Endometrium (tissue), 2 donors: ENCODE measurements around the gene PAK4.
"Not testable (repeated sequence)": the region's sequence is repeated elsewhere in the genome, so short reads cannot be mapped to it uniquely, and the experiment has no call there.

Experiments
- FAIRE-seq: peaks from 2 replicates; lab custom pipeline; 2012; peaks lifted over from hg19 to GRCh38; lab: Jason Lieb, UNC
- donor health status: control.
- donor health status: control.

PAK4 gene

DNA sequence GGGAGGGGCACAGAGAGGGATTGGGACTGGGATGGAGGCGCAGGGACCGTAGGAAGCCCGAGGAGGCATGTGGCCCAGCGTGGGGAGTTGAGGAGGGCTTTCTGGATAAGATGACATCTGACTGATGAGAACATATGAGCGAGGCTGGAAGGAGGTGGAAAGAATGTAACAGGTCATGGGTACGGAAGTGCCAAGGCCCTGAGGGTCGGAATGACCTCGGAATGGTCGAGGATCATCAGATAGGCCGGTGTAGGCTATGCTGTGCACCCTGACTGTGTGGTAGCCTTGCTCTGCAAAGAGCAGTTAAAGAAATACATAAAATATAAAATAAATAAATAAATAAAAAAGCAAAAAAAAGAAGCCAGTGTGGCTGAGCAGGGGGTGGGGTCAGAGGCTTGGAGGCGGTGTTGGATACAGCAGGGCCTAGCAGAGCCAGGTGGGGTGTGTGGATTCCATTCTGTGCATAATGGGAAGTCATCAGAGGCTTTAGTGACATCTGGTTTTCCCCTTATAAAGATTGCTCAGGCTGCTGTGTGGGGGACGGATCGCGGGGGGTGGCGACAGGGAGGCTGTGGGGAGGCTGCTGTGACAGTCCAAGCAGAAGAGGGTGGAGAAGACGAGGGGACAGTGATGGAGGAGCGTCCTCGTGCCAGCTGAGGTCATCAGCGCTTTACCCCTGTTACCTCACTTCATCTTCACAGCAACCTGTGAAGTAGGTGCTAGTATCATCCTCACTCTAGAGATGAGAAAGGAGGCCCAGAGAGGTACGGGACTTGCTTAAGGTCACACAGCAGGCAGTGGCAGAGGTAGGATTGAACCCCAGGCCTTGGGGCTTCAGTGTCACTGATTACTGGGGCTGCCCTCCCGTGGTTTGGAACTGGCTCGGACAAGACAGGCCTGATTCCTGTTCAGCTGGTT is 5.0 kb downstream of the PAK4 start:
- FAIRE-seq: no peak

DNA sequence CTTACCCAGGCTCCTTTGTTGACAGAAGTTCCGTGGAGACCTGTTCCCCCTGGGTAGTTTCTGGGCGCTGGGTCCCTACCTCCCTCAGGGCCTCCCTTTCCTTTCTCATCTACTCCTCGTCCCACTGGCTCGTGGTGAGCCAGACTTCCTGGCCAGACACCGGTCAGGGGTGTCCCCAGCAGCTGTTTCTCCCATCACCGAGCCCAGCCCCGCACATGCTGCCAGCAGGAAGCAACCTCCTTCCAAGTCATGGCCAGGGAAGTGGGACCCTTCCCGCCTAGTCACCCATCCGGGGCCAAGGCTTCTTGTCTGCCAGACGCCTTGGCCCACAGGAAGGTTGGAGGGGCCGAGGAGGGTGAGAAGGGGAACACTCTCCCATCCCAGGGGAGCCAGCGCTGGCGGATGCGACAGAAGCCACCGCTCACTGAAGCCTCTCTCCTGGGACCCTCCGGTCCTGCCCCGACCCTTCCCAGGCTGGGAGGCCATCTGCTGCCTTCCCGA is 5.7 kb downstream of the PAK4 start:
- FAIRE-seq: no peak

DNA sequence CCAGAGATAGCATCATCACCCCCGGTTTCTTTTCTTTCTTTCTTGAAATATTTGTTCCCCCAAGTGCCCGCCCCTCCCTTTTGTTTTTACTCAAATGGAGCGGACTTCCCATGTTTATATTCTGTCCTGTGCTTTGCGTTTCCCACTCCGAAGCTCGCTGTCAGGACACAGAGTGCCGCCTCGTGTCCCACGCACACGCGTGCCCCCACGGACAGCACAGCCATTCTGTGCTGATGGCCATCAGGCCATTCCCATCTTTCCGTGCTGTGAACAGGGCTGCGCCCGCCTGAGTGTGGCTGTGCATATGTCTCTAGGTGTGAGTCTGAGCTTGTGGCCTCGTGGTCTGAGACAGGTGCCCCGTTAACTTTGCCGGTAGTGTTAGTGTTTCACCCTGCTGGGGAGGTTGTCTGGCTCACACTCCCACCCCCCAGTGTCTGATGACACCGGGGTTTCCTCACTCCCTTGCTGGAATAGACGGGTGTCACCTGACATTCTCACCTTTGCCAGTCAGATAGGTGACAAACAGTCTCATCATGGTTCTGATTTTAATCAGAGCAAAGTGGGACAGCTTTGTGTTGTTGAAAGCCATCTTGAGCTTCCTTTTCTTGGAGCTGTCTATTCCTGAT is 6.9 kb downstream of the PAK4 start:
- no peak for FAIRE-seq

DNA sequence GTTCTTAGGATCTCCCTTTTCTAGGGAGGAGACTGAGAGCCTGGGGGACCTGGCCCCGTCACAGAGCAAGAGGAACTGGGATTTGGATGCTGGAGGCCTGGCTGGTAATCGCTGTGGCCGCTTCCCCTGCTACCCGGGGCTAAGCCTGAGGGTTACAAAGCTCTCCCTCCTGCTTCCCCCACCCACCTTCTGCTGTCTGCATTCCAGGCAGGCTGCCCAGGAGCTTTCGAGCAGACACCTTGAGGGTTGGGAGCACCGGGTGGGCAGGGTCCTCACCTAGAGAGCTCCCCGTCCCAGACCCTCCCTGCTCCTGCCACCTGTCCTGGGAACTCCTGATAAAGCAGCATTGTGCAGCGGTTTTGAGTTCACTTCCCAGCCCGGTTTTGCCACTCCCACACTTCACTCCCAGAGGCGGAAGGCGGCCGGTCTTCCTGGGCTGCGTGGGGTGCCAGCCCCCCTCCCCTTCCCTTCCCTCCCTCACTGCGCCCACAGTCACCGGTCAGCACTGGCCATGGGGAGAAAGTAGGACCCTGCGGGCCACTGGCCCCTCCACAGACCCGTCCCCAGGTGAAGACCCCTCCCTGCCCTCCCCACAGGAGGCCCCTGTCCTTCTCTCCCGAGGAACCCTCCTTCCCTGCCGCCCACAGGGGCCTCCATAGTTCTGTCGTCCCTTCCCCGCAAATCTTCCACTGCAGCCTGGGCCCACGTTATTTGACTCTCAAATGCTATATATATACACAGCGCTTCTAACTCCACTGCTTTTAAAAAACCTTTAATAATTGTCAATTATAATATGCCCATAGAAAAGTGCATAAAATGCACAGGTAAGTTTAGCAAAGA is 8.1 kb downstream of the PAK4 start:
- no peak for FAIRE-seq

DNA sequence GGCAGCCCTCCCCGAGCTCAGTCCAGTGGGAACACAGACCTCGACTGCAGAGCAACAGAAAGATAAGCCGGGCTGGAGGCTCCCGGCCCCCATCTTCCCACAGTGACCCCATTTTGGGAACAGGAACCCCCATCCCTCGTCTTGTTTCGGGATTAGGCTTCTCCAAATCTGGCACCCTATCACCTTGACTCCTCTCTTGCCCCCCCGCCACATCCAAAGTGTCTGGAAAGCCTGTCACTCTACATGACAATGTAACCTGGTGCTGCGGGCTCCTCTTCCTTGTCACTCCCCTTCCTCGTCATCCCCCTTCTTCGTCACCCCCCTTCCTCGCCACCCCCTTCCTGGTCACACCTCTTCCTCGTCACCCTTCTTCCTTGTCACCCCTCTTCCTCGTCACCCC is 10.1 kb downstream of the PAK4 start:
- no peak for FAIRE-seq

DNA sequence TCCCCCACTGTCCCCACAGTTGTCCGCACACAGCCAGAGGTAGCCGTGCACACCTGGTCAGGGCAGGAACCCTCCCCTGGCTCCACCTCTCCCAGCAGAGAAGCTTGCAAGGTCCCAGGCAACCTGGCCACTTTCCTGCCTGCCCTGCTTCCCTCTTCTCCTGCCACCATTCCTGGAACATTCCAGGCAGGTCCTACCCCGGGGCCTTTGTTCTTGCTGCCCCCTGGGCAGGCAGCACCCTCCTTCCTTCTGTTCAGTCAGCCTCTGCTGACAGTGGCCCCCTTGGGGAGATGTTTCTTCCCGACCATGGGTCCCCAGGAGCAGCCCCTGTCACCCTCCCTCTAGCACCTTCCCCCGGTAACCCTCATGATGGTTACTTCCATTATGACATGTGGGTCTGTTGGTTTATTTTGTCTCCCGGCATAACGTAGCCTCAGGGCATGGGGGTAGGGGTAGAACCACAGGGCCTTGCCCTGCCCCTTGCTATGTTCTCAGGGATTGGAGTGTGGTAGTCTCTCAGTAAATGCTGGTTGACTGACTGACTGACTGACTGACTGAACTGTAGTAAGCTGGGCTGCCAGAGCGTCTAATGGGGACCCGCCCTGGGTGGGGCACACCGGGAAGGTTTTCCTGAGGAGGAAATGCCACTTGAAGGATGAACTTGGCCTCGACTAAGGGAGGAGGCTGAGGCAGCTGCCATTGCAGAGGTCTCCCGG is 10.8 kb downstream of the PAK4 start:
- FAIRE-seq: no peak

DNA sequence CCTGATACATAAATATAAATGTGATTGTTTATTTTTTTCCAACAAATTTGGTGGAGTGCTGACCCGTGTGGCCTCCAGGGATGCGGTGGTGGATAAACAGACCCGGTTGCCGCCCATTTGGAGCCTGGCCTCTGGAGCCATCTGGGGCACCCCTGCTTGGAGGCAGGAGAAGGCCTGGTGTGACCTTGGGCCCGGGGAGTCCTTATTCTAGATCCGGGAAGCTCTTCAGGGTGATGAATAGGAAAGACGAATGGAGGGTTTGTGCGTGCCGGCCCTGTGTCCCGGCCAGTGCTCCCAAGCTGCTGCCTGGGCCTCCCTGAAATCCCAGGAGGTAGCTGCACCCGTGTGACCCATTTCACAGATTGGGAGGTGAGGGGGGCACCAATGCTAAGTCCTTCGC is 11.5 kb downstream of the PAK4 start:
- FAIRE-seq: no peak

DNA sequence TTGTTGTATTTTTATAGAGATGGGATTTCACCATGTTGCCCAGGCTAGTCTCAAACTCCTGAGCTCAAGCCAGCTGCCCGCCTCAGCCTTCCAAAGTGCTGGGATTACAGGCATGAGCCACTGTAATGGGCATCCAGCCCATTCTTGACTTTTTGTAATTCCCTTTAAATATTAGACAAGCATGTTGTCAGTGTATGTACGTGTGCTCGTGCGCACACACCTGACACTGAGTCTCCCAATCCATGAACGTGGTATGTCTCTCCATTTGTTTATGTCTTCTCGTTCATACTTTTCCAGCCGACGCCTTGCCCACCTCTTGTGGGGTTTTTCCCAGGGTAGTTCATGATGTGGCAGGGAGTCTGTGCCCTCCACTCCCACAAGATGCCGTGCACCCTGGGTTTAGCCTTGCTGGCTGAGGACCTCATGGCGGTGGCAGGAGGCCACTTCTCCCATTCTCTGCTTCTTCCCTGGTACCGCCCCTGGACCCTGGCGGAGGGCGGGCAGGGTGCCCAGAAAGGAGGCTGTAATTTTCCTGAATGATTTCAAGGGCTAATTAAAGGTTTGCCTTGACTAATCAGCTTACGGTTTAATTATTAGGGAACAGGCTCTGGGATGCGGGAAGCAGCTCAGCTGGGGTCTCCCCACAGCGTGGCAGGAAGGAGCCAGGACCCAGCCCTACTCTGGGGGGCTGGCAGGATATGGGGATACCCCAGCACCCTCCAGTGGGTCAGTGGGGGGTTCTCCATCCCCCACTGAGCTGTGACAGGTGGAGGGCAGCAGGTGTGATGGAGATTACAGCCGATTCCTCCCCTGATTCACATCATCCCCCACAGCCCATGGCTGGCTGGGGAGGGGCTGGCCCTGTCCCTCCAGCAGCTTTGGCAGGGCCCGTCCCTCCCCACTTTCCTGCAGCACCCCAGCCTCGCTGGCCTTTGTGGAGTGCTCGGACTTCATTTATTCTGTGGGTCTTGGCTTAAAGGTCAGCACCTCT is 12.9 kb downstream of the PAK4 start:
- no peak for FAIRE-seq

DNA sequence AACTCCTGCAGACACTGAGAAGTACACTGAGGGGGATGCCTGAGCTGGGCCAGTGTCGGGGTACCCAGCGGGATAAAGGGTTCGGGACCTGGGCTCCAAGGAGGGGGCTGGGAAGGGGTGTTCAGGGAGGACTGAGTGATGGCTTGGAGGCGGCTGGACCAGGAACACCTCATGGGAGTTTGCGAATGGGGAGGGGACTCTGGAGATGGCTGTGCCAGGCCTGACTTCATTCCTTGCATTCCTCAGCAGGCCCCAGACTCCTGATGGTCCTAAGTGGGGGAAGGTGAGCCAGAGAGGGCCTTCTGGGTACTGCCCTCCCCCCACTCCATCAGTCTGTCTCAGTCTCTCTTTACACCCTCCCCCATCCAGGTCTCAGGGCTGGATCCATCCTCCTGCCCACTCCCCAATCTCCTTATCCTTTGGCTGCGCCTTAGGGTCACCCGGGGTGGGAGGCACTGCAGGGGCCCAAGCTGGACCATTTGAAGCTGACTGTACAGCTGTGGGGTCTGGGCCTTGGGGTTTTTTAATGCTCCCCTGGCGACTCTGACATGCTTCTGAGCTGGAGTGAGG is 13.8 kb downstream of the PAK4 start:
- no peak for FAIRE-seq

DNA sequence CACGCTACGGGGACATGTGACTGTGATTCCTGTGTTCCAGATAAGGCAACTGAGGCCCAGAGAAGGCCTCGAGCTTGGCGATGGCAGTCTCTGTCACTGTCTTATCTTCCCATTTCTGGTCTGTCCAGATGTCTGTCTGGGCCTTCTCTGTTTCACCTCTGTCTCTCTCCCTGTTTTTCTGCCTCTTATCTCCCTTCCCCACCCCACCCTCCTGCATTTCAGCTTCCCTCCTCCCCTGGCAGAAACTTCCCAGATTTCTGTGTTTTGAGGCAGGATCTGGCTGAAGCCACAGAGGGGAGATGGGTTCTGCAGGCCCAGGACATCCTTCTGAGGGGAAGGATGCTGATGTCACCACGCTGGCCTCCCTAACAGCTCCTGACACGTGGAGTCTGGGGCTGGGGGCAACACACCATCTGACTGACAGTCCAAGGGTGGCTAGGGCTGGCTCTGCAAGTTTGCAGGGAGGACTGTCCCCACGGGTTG is 14.4 kb downstream of the PAK4 start:
- FAIRE-seq: no peak

DNA sequence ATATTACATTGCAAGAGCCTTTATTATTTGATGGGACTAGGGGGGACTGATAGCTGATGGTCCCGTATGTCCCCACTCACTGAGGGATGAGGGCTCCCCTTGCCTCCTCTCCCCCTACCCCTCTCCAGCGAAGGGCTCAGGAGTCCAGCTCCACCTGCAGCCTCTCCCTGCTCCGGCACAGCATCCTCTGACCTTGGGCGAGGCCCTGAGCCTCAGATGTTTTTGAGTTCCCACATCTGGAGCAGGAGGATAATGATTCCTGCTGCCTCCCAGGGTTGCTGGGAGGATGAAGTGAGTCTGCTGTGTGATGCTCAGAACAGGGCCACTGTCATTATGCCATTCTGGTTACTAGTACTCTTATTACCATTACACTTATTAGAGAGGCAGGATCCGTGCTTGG is 15.0 kb downstream of the PAK4 start:
- FAIRE-seq: no peak

DNA sequence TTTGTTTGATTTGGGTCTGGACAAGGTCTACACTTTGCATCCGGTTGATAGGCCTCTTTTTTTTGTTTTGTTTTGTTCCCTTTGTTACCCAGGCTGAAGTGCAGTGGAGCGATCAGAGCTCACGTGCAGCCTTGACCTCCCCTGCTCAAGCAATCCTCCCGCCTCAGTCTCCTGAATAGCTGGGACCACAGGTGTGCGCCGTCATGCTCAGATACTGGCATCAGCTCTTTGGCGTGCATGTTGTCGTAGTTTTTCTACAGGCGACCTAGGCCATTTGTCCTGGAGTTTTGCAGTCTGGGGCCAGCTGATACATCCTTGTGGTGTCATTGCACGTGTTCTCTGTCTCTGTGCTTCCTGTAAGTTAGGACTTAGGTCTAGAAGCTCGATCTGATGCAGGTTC is 16.3 kb downstream of the PAK4 start:
- FAIRE-seq: no peak

DNA sequence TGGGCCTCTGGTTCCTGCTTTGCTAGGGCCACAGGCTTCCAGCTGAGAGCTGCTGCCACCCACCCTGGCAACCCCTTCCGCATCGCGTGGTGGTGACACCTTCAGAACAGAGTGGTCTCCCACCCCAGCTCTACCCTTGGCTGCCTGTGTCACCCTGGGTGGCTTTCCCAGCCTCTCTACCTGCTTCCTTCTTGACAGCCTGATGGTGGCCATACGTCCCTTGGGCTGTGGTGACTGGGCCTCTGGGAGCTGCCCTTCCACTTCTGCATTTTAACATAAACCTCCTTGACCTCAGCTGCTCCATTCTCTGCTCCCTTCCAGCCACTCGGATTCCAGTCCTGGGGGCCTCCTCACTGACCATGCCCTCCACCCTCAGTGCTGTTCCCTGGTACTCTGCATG is 17.0 kb downstream of the PAK4 start:
- FAIRE-seq: no peak

DNA sequence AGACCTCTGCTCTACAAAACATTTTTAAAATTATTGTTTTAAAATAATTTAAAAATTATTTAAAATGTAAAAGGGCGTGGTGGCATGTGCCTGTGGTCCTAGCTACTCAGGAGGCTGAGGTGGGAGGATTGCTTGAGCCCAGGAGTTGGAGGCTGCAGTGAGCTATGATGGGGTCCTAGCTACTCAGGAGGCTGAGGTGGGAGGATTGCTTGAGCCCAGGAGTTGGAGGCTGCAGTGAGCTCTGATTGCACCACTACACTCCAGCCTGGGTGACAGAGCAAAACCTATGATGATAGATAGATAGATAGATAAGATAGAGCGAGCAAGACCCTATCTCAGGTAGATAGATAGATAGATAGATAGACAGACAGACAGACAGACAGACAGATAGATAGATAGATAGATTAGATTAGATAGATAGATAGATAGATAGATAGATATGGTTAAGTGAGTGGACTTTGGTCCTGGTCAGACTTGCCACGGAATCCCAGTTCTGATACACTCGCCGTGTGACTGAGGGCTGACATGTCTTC is 18.2 kb downstream of the PAK4 start:
- not testable (repeated sequence) for FAIRE-seq

DNA sequence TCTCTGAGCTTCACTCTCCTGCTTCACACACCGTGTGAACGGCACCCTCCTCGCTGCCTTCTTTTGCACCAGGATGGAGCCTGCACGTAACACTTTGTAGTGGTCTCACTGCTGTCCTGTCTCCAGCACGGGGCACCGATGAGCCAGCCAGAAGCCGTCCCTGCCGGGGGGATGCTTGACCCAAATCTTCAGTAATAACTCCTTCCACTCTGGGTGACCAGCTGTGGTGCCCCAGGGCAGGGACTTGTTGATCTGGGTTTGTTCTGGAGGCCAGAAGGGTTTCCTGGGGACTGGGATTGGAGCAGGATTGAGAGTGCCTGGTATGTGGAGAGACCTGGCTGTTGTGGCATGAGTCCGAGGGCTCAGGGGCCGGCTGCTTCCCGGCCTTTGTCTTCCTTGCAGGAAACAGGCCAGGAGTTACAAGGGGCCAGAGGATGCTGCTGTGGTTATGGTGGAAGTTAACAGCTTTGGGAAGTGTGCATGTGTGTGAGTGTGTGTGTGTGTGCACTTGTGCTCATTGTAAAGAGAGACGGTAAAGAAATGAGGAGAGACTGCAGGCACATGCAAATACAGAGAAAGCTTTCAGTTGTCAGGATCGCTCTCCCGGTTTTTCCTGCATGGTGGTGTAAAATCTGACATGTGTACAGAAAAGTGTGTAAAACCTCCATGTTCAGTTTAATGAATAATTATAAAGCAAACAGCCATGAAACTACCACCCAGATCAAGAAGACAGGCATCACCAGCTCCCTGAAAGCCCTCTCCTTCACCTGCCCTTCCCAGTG is 18.9 kb downstream of the PAK4 start:
- FAIRE-seq: no peak

DNA sequence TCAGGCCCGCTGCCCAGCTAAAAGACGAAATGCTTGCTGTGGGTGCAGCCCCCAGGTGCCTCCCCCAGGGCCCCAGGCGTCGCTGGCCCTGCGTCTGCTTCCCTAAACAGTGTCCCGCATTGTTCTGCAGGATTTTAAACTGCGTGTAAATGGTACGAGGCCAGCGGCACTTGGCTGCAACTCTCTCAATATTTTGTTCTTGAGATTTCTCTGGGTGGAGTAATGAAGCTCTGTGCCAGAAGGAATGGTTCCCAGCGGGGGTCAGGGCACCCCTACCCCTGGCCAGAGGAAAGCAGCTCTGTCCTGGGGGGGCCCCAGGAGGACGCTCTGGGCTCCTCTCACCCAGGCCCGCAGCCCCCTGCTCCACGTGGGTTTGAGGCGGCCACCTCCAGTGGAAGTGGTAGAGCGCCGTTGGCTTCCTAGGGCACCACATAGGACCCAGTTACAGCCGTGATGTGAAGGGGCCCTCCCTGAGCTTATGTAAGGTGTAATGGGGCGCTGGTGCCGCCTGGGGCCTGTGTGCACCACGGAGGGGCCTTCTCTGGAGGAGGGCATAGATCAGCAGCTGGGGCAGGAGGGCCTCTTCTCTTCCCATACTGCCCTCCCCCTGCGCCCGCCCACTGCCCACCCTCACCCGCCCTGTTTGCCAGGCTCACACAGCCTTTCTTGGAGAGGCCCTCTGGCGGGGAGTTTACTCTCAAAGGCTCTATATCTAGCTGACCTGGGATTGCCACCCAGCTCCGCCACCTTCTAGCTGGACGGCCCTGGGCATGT is 19.8 kb downstream of the PAK4 start:
- no peak for FAIRE-seq

DNA sequence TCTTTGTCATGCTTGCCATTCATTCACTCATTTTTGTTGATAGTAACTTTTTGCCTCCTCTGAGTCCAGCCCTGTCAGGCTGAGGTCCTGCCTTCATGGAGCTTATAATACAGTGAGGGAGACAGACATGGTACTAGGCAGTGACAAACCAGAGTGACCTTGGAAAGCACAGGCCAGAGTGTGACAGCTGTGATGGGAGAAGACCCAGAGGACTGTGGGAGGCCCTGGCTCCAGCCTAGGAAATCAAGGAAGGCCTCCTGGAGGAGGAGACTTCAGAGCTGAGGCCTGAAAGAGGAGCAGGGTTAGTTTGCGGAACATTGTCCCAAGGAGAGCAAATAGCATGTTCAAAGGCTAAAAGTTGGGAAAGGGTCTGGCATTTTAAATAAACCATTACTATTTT is 20.5 kb downstream of the PAK4 start:
- FAIRE-seq: no peak
